Measurements from ENCODE around the gene HUNK.

DNA sequence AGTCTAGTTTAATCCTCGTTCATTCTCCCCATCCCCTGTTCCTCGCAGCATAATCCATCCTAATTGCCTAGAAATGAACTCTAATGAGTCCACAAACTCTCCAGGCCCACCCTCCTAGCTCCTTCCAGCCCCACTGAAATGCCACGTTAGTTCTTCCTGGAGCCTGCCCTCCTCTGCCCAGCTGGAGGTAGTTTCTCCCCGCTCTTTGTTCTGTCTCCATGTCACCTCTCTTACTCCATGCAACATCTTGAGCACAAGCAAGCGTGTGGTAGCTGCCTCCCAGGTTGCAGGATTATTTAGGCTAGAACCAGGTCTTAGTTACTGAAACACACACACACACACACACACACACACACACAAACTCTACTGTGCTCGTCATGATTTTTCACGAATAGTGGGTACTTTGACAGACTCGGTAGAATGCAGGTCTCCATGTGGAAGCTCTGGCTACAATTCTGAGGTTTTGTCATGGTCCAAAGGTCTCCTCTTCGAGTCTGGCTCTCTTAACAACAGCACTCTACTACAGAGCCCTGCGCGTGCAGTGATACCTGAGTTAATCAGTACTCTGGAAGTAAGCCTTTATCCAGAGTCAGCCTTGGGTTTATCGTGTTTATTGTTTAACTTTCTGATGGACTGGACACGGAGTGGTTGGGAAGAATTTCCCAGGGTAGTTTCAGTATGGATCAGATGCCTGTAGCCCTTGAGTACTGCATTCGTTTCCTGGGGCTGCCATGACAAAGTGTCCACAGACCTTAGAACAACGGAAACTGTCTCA lies 27.5 kb downstream of the HUNK start:
- TF ChIP-seq EZH2 (IDR thresholded peaks at IDR 0.05; ENCODE audit: insufficient read depth, poor library complexity, severe bottlenecking) (no peak), EZH2phosphoT487 (IDR thresholded peaks at IDR 0.05; ENCODE audit: insufficient read depth, low read depth) (no peak)
